NCI-H1417 treated with DMSO at 0.1 percent for 48 hours (cell line): ENCODE data around the gene VWA3A.
"Not testable (repeated sequence)": the region's sequence is repeated elsewhere in the genome, so short reads cannot be mapped to it uniquely, and the experiment has no call there.

ENCODE experiments used
- DNase-seq: peaks from one replicate; lab custom pipeline; 2025; lab: John Stamatoyannopoulos, UW

The VWA3A gene

DNA sequence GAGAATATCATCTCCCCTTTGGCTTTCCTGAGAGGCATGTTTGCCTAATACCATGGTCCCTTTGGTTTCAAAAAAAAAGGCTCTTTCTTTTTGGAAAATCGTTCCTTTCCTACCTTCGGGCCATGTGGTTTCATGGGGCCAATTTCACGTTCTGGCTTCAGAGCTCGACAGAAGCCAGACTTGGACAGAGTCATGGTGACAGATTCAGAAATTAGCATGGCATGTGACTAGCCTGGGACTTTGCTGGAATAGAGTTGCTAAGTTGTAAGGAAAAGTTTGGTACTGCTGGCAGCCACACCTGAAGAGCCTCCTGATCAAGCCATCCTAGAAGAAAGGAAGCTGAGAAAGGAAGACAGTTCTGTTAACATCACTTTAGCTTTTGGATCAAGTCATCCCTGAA lies 2.4 kb upstream of the VWA3A start:
- DNase-seq = no peak

DNA sequence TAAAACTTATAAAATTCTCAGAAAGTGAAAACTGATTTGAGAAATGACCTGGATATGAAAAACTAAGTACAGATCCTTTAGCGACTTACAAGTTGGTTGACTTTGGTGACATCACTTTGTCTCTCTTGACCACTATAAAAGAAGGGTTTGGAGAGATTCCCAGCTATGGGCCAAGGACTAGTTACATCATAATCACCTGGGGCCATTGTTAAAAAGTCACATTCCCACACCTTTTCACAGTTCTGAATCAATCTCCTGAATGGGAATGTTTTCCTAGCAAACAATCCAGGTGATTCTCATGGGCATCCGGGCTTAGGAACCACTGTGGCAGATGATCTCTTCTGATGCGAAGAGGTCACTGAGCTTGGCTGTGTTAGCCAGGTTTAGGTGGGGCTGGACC lies 620 bp upstream of the VWA3A start:
- DNase-seq = no peak

DNA sequence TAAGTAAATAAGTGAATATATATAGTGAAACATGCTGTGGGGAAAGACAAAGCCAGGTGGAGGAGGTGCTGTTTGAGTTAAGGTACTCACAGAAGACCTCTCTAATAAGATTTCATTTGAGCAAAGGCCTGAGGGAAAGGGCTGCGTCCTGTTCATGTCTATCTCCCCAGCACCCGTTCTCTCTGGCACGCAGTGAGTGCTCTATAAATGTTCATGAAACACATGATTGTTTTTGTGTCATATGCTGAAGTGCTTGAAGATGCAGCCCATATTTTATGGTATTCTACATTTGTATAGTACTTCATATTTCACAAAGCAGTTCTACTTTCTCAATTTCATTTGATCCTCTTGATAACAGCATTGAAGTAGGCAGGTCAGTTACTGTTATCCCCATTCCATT lies 990 bp downstream of the VWA3A start:
- DNase-seq = no peak

DNA sequence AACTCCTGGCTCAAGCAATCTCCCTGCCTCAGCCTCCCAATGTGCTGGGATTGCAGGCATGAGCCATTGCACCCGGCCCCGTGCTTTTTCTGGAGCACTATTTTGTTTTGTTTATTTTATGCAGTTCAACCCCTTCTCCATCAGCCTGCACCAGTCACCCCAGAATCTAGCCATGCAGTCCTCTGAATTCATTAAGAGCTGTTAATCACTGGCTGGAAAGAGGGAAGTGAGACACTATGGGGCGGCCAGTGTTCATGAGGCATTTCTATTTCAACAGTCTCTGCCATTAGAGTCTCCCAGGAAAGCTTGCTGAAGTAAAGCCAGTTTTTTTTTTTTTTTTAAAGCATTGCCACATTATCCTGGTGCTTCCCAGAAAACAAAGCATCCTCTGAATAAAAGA lies 1.7 kb downstream of the VWA3A start:
- no peak for DNase-seq

DNA sequence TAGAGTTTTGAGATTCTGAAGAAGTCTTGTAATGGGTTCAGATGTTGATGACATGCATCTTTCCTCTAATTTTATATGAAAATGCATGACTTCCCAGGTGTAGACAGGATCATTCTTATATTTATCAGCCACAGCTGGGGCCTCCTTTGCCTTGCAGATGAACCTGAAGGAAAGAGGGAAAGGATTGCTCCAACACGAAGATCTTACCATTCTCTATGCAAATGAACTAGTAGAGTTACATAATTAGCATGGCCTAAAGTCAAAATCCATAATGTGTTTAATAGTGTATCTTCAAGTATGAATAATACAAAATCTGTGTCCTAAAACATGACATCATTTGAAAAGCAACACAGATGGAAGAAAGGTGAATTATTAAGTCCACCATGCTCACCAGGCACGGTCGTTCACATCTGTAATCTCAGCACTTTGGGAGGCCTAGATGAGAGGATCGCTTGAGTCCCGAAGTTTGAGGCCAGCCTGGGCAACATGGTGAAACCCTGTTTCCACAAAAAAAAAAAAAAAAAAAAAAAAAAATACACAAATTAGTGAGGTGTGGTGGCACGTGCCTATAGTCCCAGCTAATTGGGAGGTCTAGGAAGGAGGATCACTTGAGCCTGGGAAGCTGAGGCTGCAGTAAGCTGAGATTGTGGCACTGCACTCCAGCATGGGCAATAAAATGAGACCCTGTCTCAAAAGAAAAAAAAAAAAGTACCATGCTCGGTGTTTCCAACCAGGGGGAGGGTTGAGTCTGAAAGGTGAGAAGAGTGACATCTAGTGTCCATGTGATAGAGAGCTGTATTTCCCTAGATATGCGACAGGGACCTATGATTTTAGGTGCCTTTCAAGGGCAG lies 6.3 kb downstream of the VWA3A start:
- no peak for DNase-seq

DNA sequence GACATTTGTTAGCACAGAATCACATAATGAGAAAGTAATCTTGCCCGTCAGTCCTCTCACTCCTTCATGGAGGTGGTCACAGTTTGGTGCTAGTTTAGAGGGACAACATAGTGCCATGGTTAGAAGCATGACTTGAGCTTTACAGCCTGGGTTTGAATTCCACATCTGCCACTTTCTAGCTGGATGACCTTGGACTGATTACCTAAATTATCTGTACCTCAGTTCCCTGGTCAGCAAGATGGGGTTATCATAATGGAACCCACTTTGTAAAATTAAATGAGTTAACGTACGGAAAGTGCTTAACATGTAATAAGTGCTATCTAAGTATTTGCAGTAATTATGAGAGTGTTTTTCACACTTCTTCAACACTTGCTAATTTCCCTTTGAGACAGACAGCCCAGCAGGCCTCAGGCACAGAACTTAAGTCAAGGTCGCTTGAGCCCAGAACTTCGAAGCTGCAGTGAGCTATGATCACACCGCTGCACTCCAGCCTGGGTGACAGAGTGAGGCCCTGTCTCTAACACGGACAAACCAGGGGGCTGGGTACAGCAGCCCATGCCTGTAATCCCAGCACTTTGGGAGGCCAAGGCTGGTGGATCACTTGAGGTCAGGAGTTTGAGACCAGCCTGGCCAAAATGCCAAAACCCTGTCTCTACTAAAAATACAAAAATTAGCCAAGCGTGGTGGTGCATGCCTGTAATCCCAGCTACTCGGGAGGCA lies 7.1 kb downstream of the VWA3A start:
- no peak for DNase-seq

DNA sequence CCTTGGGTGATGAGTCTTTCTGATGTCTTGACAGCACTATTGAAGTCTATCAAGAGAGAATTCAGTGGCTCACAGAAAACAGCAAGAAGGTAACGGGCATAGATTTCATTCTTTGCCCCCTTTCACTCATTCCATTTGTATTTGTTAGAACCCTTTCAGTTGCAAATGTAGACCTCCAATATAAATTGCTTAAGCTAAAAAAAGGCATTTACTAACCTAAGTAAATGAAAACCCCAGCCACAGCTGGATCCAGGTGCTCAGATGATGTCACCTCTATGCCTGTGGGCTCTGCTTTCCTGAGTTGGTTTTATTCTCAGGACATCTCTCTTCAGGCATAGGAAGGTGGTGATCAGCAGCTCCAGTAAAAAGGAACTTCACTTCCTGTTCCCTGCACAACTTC lies 11.1 kb downstream of the VWA3A start:
- no peak for DNase-seq

DNA sequence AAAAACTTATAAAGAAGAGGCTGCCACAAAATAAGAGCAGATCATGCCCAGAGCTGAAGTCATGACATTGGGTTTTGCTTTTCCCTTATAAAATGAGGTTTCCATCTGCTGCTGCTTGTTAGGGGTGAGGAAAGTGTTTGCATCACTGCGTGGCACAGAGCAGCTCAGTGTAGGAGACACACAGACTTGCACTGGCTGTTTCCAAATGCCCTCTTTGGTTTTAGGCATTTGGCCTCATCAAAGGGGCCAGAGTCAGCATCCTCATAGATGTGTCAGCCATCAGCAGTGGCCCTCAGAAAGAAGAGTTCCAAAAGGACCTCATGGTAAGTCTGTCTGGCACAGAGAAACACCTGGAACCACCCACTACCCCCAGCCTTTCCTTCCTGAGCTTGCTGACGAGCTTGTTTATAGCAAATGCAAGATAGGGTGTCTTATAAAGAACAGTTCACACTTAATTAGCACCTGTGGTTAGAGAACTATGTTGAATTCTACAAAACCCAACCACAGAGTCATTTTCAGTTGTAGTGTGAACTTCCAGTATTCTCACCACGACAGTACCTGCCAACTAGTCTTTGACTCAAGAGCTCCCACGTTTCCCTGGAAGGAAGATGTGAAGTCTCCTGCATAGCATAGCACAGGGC lies 17.0 kb downstream of the VWA3A start:
- no peak for DNase-seq

DNA sequence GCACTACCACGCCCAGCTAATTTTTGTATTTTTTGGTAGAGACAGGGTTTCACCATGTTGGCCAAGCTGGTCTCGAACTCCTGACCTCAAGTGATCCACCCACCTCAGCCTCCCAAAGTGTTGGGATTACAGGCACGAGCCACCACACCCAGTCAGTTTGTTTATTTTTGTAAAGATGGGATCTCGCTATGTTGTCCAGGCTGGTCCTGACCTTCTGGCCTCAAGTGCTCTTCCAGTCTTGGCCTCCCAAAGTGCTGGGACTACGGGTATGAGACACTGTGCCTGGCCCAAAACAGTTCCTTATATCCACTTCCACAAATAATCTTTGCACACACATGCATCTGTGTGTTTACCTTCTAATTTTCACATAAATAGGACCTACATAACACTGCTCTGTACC lies 19.3 kb downstream of the VWA3A start:
- DNase-seq = not testable (repeated sequence)

DNA sequence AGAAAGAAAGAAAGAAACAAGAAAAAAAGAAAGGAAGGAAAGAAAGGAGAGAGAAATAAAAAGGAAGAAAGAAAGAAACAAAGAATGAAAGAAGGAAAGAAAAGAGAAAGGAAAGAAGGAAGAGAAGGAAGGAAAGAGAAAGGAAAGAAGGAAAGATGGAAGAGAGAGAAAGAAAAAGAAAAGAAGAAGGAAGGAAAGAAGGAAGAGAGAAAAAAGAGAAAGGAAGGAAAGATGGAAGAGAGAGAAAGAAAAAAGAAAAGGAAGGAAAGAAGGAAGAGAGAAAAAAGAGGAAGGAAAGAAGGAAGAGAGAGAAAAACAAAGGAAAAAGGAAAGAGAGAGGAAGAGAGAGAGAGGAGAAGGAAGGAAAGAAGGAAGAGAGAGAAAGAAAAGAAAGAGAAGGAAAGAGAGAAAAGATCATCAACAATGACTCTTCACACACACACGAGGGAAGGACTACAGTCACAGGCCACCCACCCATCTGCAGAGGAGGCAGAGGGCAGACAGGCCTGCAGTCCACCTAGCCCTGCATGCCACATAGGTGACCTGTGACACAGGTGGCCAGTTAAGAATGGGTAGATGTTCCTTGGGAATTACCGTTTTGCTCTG lies 23.9 kb downstream of the VWA3A start:
- no peak for DNase-seq

DNA sequence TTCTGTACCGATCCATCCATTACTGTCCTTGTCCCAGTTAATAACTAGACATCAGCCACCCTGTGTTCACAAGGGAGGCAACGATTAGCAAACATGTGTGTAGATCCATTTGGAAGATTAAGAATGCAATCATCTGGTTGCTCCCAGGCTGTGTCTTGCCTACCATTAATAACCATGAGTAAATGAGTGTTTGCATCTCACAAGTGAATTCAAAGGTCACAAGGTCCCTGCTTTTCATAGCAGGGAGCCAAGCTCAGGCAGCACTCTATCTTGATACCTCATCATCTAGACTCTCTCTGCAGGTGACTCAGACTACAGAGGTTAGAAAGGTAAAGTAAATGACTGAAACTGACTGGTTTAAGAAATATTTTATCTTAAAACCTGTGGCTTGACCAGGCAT lies 25.3 kb downstream of the VWA3A start:
- no peak for DNase-seq

DNA sequence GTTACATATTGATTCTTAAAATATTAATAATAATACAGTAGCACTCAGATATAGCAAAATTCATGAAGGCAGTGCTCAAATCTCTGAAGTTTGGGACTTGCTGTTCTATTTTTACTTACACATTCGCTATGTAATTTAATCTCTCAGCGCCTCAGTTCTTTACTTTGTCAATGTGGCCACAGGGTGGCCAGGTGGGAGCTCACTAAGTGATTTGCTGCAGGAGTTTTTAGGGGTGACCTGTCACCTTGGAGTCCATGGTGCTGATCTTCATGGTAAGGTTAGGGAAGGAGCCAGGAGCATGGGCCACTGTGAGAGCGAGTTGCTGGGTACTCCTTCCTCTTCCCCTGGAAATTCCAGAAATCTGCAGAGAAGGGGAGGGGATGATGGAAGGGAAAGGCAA lies 28.1 kb downstream of the VWA3A start:
- DNase-seq = no peak

DNA sequence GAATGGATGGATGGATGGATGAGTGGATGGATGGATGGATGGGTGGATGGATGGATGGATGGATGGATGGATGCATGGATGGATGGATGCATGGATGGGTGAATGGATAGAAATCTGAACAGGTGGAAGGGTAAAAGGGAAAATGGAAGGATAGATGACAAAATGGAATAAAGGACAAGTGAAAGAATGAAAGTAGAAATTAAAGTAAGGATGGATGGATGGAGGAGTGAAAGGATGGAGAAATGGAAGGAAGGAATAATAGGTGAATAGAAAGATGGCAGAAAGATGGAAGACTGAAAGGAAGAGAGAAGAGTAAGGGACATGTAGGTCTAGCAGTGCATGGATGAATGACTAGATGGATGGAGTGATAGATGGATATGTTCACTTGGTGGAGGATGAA lies 29.9 kb downstream of the VWA3A start:
- DNase-seq = no peak

DNA sequence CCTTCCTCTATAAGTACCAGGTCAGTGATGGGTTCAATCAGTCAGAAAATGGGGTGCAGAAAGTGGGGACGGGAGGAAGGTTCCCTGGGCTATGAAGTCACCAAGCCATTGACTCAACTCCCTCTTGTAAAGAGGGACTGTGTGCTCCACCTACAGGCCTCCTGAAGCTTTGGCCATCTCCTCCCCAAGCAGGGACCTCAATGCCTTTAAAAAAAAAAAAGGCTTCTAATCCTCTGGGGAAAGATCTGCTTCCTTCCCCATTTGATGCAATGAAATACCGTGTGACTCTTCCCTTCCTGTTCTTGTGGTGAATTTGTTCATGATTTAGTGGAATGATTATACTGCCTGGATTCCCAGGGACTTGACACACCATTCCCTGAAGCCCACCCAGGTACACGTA lies 30.8 kb downstream of the VWA3A start:
- DNase-seq = no peak

DNA sequence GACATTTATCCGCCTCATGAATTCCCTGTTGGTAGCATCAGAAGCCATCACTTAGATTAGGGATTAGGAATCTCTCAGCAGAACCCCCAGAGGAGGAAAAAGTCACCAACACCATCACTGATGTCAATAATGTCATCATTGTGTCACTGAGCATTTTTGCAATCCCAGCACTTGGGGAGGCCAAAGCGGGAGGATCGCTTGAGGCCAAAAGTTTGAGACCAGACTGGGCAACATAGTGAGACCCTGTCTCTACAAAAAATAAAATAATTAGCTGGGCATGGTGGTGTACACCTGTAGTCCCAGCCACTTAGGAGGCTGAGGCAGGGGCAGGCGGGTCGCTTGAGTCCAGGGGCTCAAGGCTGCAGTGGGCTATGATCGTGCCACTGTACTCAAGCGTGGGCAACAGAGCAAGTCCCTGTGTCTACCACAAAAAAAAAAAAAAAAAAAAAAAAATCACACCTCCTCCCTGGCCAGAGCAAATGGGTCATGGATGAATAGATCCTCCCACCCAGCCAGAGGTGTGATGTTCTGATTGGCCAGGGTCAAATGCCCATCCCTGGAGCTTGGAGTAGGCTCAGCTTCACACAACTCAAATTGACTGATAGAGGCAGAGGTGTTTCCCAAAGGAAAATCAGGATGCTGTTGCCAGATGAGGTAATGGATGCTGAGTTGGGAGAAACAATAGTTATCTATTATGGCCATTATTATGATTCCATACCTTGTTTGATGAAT lies 31.6 kb downstream of the VWA3A start:
- DNase-seq = no peak

DNA sequence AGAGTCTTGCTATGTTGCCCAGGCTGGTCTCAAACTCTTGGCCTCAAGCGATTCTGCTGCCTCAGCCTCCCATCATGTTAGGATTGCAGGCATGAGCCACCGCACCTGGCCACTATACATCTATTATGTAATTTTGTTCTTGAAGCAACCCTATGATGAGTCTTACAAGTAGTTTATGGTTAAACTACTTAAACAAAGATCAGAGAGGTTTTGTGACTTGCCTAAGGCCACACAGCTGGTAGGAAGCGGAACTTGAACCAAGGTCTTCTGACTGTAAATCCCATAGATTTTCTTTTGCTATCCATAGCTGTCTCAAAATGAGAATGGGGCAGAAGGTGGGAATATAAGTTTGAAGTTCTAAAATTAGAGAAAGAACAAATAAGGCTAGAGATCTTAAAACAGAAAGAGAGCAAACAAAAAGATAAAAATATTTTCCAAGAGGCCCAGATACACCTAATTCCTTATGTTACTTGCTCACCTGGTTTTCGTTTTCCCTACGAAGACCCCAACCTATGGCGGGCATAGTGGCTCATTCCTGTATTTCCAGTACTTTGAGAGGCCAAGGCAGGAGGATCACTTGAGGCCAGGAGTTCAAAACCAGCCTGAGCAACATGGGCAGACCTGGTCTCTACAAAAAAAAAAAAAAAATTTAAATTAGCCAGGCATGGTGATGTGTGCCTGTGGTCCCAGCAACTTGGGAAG lies 32.4 kb downstream of the VWA3A start:
- no peak for DNase-seq

DNA sequence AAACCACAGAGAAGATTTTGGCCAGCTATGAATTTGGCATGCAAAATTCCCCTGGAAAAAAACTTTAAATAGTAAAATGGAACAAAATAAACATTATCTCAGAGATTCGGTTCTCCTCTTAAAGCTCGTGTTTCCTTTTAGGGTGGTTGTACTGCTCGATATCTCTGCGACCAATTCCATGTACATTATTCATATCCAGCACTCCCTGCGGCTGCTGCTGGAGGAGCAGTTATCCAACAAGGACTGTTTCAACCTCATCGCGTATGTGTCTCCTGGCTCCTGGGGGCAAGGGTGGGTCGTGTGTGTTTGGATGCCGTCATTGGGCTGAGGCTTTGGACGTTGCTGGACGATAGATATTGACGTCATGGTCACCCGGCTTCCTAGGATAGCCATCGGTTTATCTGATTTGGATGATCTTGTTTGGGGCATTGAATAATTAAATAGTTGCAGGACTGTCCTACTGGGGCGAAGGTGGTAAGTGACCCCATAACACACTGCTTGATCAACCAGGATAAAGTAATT lies 33.8 kb downstream of the VWA3A start:
- no peak for DNase-seq

DNA sequence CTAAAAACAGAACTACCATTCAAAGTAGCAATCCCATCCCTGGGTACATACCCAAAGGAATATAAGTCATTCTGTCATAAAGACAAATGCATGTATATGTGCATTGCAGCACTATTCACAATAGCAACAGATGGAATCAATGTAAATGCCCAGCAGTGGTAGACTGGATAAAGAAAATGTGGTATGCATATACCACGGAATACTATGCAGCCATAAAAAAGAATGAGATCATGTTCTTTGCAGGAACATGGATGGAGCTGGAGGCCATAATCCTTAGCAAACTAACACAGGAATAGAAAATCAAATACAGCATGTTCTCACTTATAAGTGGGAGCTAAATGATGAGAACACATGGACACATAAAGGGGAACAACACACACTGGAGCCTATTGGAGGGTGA lies 36.2 kb downstream of the VWA3A start:
- not testable (repeated sequence) for DNase-seq

DNA sequence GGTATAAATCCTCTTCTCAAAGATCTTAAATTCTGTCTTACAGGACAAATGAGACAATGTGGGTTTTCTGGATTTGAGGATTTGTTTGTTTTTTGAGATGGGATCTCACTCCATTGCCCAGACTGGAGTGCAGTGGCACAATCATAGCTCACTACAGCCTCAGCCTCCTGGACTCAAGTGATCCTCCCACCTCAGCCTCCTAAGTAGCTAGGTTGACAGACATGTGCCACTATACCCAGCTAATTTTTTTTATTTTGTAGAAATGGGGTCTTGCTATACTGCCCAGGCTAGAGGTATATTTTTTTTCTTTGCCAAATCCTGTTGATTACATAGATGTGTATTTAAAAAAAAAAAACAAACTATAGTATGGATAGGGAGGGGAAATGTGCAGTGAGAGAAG lies 38.2 kb downstream of the VWA3A start:
- no peak for DNase-seq

DNA sequence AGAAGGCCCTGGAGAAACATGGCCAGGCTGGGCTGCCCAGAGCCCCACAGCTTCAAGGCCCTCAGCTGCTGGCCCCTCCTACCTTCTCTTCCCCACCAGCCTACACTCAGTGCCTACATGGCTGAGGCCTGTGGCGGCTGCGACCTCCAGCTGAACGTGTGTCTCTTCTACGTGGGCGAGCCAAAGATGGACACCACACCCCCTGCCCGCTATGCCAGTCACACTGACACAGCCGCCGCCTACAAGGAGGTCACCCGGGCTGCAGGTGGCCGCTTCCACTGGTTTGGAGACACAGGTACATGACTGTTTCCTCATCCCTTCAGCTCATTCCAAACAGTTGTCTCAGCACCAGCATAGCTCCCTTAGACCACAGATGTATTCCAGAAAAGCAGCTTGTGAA lies 40.5 kb downstream of the VWA3A start:
- no peak for DNase-seq

DNA sequence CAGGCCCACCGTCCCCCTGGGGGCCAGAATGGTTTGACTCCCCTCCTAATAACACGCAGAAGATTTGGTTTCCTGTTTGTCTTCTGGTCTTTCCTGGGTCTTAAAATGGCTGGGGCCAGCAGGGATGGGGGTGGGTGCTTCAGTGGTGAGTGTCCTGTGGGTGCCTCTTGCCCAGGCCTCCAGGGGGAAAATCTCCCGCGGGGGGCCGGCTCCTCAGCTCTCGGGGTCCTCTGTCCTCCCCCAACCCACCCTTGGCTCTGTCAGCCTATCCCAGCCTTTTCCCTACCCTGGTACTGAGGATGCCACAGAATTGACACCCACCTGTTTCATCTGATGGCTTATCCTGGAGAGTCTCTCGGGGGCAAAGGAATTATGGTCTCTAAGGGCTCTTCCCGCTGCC lies 46.1 kb downstream of the VWA3A start:
- no peak for DNase-seq
